OCI-LY1 (cell line): ENCODE measurements around the gene FRMD3.

ENCODE experiments used
- H2AFZ ChIP-seq: fragments of 200-600 bp; sonication (generic), shearing (Covaris generic); 2 replicates; pipeline ENCODE4 v1.6.0; 2014; ENCODE audit warnings: antibody characterized with exemption, mild to moderate bottlenecking, low read length
- H3F3A ChIP-seq: fragments of 200-600 bp; sonication (generic), shearing (Covaris generic); 2 replicates; pipeline ENCODE4 v1.6.0; 2014; ENCODE audit warnings: mild to moderate bottlenecking, antibody characterized with exemption, low read length, moderate library complexity; ENCODE audit not compliant: insufficient read depth
- H3K27ac ChIP-seq: fragments of 200-600 bp; sonication (generic); 2 replicates; pipeline ENCODE4 v1.5.1; 2014; ENCODE audit warnings: low read length, mixed run types, mild to moderate bottlenecking, low read depth; ENCODE audit not compliant: poor library complexity, severe bottlenecking
- H3K27me3 ChIP-seq: fragments of 200-600 bp; sonication (generic); 2 replicates; pipeline ENCODE4 v1.6.0; 2014; ENCODE audit warnings: antibody characterized with exemption, mild to moderate bottlenecking, low read length, moderate library complexity; ENCODE audit not compliant: insufficient read depth
- H3K36me3 ChIP-seq: fragments of 200-600 bp; sonication (generic); 2 replicates; pipeline ENCODE4 v1.6.1; 2014; ENCODE audit warnings: mild to moderate bottlenecking, antibody characterized with exemption, low read length, moderate library complexity, mixed read lengths; ENCODE audit not compliant: insufficient read depth
- H3K4me1 ChIP-seq: fragments of 200-600 bp; sonication (generic); 2 replicates; pipeline ENCODE4 v1.5.1; 2014; ENCODE audit warnings: mild to moderate bottlenecking, low read length, moderate library complexity; ENCODE audit not compliant: insufficient read depth, severe bottlenecking
- H3K4me2 ChIP-seq: fragments of 200-600 bp; sonication (generic), shearing (Covaris generic); 2 replicates; pipeline ENCODE4 v1.6.1; 2014; ENCODE audit warnings: low read length
- H3K4me3 ChIP-seq: fragments of 200-600 bp; sonication (generic); 2 replicates; pipeline ENCODE4 v1.5.1; 2014; ENCODE audit warnings: low read length, low read depth, mild to moderate bottlenecking, mixed read lengths; ENCODE audit not compliant: poor library complexity, severe bottlenecking
- H3K79me2 ChIP-seq: fragments of 200-600 bp; shearing (Covaris generic); 2 replicates; pipeline ENCODE4 v1.6.1; 2016; ENCODE audit warnings: mixed run types, low read length, mixed read lengths; ENCODE audit not compliant: insufficient read depth
- H3K9ac ChIP-seq: fragments of 200-600 bp; sonication (generic), shearing (Covaris generic); 2 replicates; pipeline ENCODE4 v1.6.1; 2014; ENCODE audit warnings: mild to moderate bottlenecking, low read length, mixed read lengths
- H3K9me2 ChIP-seq: fragments of 200-600 bp; sonication (generic), shearing (Covaris generic); 2 replicates; pipeline ENCODE4 v1.6.1; 2014; ENCODE audit warnings: low read depth, mild to moderate bottlenecking, low read length, mixed read lengths
- H3K9me3 ChIP-seq: fragments of 200-600 bp; shearing (Covaris generic); 2 replicates; pipeline ENCODE4 v1.6.1; 2014; ENCODE audit warnings: low read length, mixed read lengths
- H4K20me1 ChIP-seq: fragments of 200-600 bp; sonication (generic), shearing (Covaris generic); 2 replicates; pipeline ENCODE4 v1.6.0; 2016; ENCODE audit warnings: mild to moderate bottlenecking, low read length; ENCODE audit not compliant: insufficient read depth
- EZH2 ChIP-seq: fragments of 200-600 bp; sonication (generic), shearing (Covaris generic); IDR thresholded peaks from 2 replicates; pipeline ENCODE4 v1.8.0; 2017; ENCODE audit warnings: borderline replicate concordance, mixed run types, mild to moderate bottlenecking, antibody characterized with exemption, low read length, moderate library complexity, mixed read lengths
- TF ChIP-seq, protein P1 (sequence below): fragments of 200-600 bp; sonication (generic), shearing (Covaris generic); IDR thresholded peaks from 2 replicates; pipeline ENCODE4 v1.5.1; 2017; ENCODE audit warnings: mild to moderate bottlenecking, antibody characterized with exemption, low read length, moderate library complexity, mixed read lengths

The FRMD3 gene

DNA sequence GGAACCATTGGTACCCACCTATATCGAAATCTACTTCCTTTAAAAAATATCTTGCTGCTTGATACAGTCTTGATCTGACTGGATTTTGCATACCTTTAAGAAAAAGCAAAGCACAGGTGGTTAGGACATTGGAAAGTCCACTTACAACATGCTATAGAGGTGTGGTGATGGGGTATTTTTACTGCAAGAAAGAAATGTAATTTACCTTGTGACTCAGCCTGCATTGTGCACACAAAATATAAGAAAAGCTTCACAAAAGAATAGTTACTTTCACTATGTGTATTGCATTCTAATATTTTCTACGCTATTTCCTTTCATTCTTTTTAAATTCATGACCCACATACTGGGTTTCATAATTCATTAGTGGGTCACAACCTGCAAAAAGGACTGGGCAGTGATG lies 239.1 kb downstream of the FRMD3 start:
- H3K27me3 ChIP-seq = no peaks in the 10 kb centered on the region
- H2AFZ ChIP-seq = no peak overlapping the region
- no peaks in the 10 kb centered on the region for H3K79me2 ChIP-seq
- no peaks in the 10 kb centered on the region for H3K36me3 ChIP-seq
- H3K9me2 ChIP-seq = no peaks in the 10 kb centered on the region
- H3K4me2 ChIP-seq = no peak overlapping the region
- no peaks in the 10 kb centered on the region for H3K9me3 ChIP-seq
- no peaks in the 10 kb centered on the region for H3K4me1 ChIP-seq
- H3K4me3 ChIP-seq = no peak overlapping the region
- H3K27ac ChIP-seq = no peak overlapping the region
- no peak overlapping the region for H3K9ac ChIP-seq
- H4K20me1 ChIP-seq = no peaks in the 10 kb centered on the region
- TF ChIP-seq, protein P1, sequence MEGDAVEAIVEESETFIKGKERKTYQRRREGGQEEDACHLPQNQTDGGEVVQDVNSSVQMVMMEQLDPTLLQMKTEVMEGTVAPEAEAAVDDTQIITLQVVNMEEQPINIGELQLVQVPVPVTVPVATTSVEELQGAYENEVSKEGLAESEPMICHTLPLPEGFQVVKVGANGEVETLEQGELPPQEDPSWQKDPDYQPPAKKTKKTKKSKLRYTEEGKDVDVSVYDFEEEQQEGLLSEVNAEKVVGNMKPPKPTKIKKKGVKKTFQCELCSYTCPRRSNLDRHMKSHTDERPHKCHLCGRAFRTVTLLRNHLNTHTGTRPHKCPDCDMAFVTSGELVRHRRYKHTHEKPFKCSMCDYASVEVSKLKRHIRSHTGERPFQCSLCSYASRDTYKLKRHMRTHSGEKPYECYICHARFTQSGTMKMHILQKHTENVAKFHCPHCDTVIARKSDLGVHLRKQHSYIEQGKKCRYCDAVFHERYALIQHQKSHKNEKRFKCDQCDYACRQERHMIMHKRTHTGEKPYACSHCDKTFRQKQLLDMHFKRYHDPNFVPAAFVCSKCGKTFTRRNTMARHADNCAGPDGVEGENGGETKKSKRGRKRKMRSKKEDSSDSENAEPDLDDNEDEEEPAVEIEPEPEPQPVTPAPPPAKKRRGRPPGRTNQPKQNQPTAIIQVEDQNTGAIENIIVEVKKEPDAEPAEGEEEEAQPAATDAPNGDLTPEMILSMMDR = no peak
- TF ChIP-seq EZH2 = no peak
- no peaks in the 10 kb centered on the region for H3F3A ChIP-seq

- TF ChIP-seq EZH2 = no peak
- TF ChIP-seq, protein P1 = no peak
- Histone ChIP-seq H3K9me2 (no peaks in the 10 kb centered on the region), H2AFZ (no peak overlapping the region), H3K36me3 (no peaks in the 10 kb centered on the region), H4K20me1 (no peaks in the 10 kb centered on the region), H3K9ac (no peak overlapping the region), H3K79me2 (no peaks in the 10 kb centered on the region), H3K4me2 (no peak overlapping the region), H3K4me3 (no peak overlapping the region), H3F3A (no peaks in the 10 kb centered on the region), H3K27ac (no peak overlapping the region), H3K9me3 (no peaks in the 10 kb centered on the region), H3K4me1 (no peaks in the 10 kb centered on the region), H3K27me3 (no peaks in the 10 kb centered on the region)
These were observed 242.1 kb downstream of the FRMD3 start for GRCh38 chr9:83296123-83296522.

GRCh38 chr9:83294816-83295215 lies 243.4 kb downstream of the FRMD3 start:
- no peak for TF ChIP-seq EZH2
- TF ChIP-seq, protein P1 = no peak

More at GRCh38 chr9:83294816-83295215, 243.4 kb downstream of the FRMD3 start:
- Histone ChIP-seq H3F3A (no peaks in the 10 kb centered on the region), H3K4me1 (no peaks in the 10 kb centered on the region), H3K9ac (no peak overlapping the region), H3K9me3 (no peaks in the 10 kb centered on the region), H3K4me3 (no peak overlapping the region), H3K27me3 (no peaks in the 10 kb centered on the region), H4K20me1 (no peaks in the 10 kb centered on the region), H3K36me3 (no peaks in the 10 kb centered on the region), H3K27ac (no peak overlapping the region), H3K79me2 (no peaks in the 10 kb centered on the region), H2AFZ (no peak overlapping the region), H3K9me2 (no peaks in the 10 kb centered on the region), H3K4me2 (no peak overlapping the region)
